HG03558 (cell line): ENCODE measurements around the gene DEPP1.
A peak's percentile ranks its signal among the peaks of the same experiment; 100 is the strongest.
"Not testable (repeated sequence)": the region's sequence is repeated elsewhere in the genome, so short reads cannot be mapped to it uniquely, and the experiment has no call there.

Source experiments
- ATAC-seq: cut with Tn5 transposase; IDR thresholded peaks from one replicate; pipeline ENCODE4 v1.9.1; 2021; ENCODE audit warnings: moderate number of reproducible peaks; ENCODE audit not compliant: unreplicated experiment; ENCODE audit errors: extremely low read depth

Gene DEPP1

GRCh38 chr10:44978570-44979280 lies at the start of gene DEPP1:
TSS of gene DEPP1 (minus strand) at chr10:44978809. CDS start at chr10:44978030, 779 bp downstream.
- no peak for ATAC-seq

GRCh38 chr10:45023426-45023825 lies 44.8 kb upstream of the DEPP1 start:
- no peak for ATAC-seq

GRCh38 chr10:45015590-45015989 lies 37.0 kb upstream of the DEPP1 start:
- ATAC-seq: no peak

- ATAC-seq: not testable (repeated sequence)
These were observed 35.9 kb upstream of the DEPP1 start for GRCh38 chr10:45014557-45014956.

GRCh38 chr10:45008524-45009161 lies 30.0 kb upstream of the DEPP1 start:
- peak; percentile 67 for ATAC-seq

- ATAC-seq: no peak
These were observed 27.8 kb upstream of the DEPP1 start for GRCh38 chr10:45006276-45007030.

GRCh38 chr10:45005284-45005683 lies 26.7 kb upstream of the DEPP1 start:
- no peak for ATAC-seq

GRCh38 chr10:45004661-45005060 lies 26.1 kb upstream of the DEPP1 start:
- ATAC-seq: no peak

GRCh38 chr10:45003432-45004000 lies 24.9 kb upstream of the DEPP1 start:
- no peak for ATAC-seq

- ATAC-seq: peak; percentile 59
These were observed 23.0 kb upstream of the DEPP1 start for GRCh38 chr10:45001381-45002148.

- ATAC-seq: peak; percentile 44
These were observed 22.3 kb upstream of the DEPP1 start, which contains the start of gene ZNF22 for GRCh38 chr10:45000752-45001380. TSS of gene ZNF22 (plus strand) at chr10:45000923. CDS start at chr10:45003369, 2,446 bp downstream.

GRCh38 chr10:45000138-45000751 lies 21.6 kb upstream of the DEPP1 start:
- no peak for ATAC-seq

GRCh38 chr10:44998146-44998631 lies 19.6 kb upstream of the DEPP1 start:
- ATAC-seq: no peak

- no peak for ATAC-seq
These were observed 18.6 kb upstream of the DEPP1 start for GRCh38 chr10:44997105-44997748.

GRCh38 chr10:44995914-44996669 lies 17.5 kb upstream of the DEPP1 start:
- ATAC-seq: no peak

- no peak for ATAC-seq
These were observed 16.9 kb upstream of the DEPP1 start for GRCh38 chr10:44995581-44995913.

GRCh38 chr10:44994752-44995530 lies 16.3 kb upstream of the DEPP1 start:
- ATAC-seq: no peak
